HG03025 (cell line): Measurements from ENCODE around the gene DGKE.
A peak's percentile ranks its signal among the peaks of the same experiment; 100 is the strongest.

Source experiments
- ATAC-seq: cut with Tn5 transposase; IDR thresholded peaks from one replicate; pipeline ENCODE4 v1.9.1; 2021; ENCODE audit warnings: mild to moderate bottlenecking, moderate library complexity; ENCODE audit not compliant: unreplicated experiment, low FRiP score

Gene DGKE

GRCh38 chr17:56910509-56911235 is 76.7 kb downstream of the DGKE start:
- ATAC-seq = no peak

- ATAC-seq = no peak
These were observed 78.4 kb downstream of the DGKE start for GRCh38 chr17:56912105-56912999.

GRCh38 chr17:56913000-56913311 is 79.0 kb downstream of the DGKE start:
- ATAC-seq = no peak

DNA sequence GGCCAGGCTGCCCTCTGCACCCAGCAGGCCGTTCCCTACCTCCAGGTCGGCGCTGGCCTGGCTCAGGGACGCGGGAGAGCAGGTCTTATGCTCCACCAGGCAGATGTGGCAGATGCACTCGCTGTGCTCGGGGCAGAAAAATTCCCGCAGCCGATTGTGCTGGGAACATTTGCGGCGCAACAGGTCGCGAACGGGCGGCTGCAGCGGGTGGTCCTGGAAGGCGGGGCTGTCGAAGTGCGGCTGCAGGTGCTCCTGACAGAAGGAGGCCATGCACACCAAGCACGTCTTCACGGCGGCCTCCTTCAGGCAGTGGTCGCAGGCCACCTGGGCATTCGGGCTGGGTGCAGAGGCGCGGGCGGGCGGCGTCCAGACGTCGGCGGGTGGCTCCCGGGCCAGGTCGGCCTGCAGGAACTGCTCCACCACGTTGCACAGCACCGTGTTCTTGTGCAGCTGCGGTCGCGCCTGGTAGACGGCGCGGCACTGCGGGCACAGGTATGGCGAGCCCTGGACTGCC is 79.5 kb downstream of the DGKE start:
- ATAC-seq = peak; percentile 27

DNA sequence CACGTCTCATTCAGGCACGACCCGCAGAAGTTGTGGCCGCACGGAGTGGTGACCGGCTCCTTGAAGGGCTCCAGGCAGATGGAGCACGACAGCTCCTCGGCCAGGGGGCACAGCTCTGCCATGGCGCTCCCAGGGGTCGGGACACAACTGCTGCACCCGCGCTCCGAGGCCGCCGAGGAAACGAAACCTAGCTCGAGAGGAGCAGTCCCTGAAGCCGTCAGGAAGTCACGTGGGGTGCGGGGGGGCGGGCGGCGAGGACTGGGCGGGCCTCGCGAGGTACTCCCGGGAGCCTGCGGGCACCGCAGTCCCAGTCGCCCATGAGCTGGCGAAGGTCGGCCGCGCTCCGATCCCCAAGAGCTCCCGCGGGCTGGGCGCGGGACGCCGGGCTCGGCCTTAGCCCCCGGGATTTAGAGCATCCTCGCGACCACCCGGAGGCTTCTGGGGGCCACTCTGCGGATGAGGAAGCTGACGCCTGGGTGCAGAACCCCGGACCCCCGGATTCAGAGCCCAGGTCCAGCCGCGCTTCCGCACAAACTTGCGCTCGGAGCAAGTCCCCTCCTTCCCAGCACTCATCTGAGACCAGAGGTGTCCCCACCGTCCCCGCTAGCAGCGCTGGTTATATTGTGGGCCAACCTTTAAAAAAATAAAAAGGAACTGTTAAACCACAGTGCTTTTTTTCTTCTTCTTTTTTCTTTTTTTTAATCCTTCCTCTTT is 80.1 kb downstream of the DGKE start, which contains the start of gene TRIM25:
TRIM25 (minus strand) TSS at position 183 of the 714 bp plus-strand sequence; CDS start at position 122, 61 bp downstream.
- peak; percentile 52 for ATAC-seq

GRCh38 chr17:56914581-56915273 is 80.8 kb downstream of the DGKE start:
- ATAC-seq = no peak

- ATAC-seq = no peak
These were observed 83.8 kb downstream of the DGKE start for GRCh38 chr17:56917559-56918296.

DNA sequence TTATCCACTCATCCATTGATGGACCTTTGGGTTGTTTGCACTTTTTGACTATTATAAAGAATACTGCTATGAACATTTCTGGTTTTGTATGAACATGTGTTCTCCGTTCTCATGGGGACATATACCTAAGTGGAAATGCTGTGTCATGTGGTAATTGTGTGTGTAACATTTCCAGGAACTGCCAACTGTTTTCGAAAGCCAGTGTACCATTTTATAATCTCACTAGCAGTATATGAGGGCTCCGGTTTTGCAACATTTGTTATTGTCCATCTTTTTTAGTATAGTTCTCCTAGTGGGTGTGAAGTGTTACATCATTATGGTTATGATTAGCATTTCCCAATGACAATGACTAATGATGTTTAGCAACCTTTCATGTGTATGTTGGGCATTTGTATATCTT is 85.0 kb downstream of the DGKE start:
- ATAC-seq = no peak
